ENCODE data around the gene COL19A1. TPM values are rescaled to one million over a fixed set of nuclear protein-coding genes. Genes with fewer than 3 reads are reported as not detected.
A peak's percentile ranks its signal among the peaks of the same experiment; 100 is the strongest.

COL19A1 gene
- total and polyA plus RNA-seq, 3 donors from 2014 or later: 0.30 to 2.5 (median 1.4) TPM

DNA sequence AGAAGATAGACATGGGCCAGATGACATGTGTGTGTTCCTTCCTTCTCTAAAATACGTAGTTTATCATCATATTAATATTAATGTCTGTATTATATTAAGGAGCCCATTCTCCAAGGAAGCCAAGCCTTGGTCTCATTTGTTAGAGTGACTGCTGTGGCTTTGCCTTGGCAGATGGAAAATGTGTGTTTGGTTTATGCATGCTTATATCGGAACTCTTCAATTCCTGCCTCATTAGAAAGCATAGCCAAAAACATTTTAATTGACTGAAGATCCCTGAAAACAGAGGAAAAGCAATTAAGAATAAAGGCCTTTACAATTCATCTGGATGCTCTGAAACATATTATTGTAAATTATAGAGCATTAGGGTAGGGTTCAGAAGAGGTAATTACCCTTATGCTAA is 330.2 kb downstream of the COL19A1 start:
- no peak for DNase-seq
- WGBS, 2 donors: 72 to 73% methylated on average over 2 of the region's 2 CpGs
- intact Hi-C loops (cut with DNase I; ENCODE audit: low total_unique reads): no loop called here
- no peak overlapping the region for H3K27ac ChIP-seq
- peaks cover under 1% of the 10 kb centered on the region for H3K27me3 ChIP-seq
- H3K4me1 ChIP-seq: no peaks in the 10 kb centered on the region
- H3K9me3 ChIP-seq: no peaks in the 10 kb centered on the region
- TF ChIP-seq POLR2A (IDR thresholded peaks at IDR 0.05): no peak
- TF ChIP-seq, protein P1, sequence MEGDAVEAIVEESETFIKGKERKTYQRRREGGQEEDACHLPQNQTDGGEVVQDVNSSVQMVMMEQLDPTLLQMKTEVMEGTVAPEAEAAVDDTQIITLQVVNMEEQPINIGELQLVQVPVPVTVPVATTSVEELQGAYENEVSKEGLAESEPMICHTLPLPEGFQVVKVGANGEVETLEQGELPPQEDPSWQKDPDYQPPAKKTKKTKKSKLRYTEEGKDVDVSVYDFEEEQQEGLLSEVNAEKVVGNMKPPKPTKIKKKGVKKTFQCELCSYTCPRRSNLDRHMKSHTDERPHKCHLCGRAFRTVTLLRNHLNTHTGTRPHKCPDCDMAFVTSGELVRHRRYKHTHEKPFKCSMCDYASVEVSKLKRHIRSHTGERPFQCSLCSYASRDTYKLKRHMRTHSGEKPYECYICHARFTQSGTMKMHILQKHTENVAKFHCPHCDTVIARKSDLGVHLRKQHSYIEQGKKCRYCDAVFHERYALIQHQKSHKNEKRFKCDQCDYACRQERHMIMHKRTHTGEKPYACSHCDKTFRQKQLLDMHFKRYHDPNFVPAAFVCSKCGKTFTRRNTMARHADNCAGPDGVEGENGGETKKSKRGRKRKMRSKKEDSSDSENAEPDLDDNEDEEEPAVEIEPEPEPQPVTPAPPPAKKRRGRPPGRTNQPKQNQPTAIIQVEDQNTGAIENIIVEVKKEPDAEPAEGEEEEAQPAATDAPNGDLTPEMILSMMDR (IDR thresholded peaks at IDR 0.05): no peak
- H3K4me3 ChIP-seq: no peak overlapping the region
- no peaks in the 10 kb centered on the region for H3K36me3 ChIP-seq (ENCODE audit: low read depth, missing control alignments)

DNA sequence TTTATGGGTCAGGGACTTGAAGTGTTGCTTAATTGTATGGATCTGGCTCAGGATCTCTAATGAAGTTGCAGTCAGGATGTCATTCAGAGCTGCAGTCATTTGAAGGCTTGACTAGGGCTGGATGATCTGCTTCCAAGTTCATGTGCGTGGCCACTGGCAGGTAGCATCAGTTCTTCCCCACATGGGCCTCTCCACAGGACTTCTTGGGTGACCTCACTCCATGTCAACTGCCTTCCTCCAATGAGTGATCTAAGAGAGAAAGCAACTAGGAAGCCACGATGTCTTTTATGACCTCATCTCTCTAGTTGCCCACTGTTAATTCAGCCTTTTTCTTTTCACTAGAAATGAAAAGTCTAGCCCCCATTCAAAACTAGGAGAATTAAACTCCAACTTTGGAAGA is 332.4 kb downstream of the COL19A1 start:
- intact Hi-C loops (cut with DNase I; ENCODE audit: low total_unique reads): no loop called here
- no peak for TF ChIP-seq POLR2A (IDR thresholded peaks at IDR 0.05)
- TF ChIP-seq, protein P1 (IDR thresholded peaks at IDR 0.05): no peak

DNA sequence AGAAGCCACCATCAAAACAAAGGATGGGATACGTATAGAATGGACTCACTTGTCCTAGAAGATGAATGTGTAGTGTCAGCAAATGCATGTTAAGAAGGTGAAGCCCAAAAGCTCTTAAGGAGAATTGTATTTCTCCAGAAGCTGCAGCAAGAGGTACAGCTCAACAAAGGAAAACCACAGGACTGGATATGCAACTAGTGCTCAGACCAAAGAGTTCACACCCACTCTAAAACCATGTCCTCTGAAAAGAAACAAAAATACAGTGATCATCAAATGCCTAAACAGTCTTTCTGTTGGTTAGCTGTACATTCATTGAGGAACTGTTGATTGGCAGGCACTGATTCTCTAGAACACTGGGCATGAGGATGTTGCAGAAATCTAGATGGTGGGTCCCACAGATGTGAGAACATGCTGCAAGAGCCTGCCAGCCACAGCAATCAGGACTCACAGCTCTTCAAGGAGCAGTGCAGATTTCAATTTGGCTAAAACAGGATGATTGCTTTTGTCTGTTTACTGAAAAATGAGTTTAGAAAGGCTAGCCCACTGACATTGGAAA is 342.0 kb downstream of the COL19A1 start:
- H3K9me3 ChIP-seq: no peaks in the 10 kb centered on the region
- no peaks in the 10 kb centered on the region for H3K4me1 ChIP-seq
- H3K27ac ChIP-seq: no peak overlapping the region
- no peak overlapping the region for H3K4me3 ChIP-seq
- H3K36me3 ChIP-seq (ENCODE audit: low read depth, missing control alignments): no peaks in the 10 kb centered on the region
- 89 to 93% methylated on average over 1 of the region's 1 CpG for WGBS, 2 donors
- no peak for DNase-seq
- TF ChIP-seq POLR2A (IDR thresholded peaks at IDR 0.05): no peak
- TF ChIP-seq, protein P1 (IDR thresholded peaks at IDR 0.05): no peak
- no peaks in the 10 kb centered on the region for H3K27me3 ChIP-seq
- intact Hi-C loops (cut with DNase I; ENCODE audit: low total_unique reads): no loop called here

More for the DNA sequence above, 332.4 kb downstream of the COL19A1 start:
- WGBS, 2 donors: 74 to 78% methylated on average over 2 of the region's 2 CpGs
- Histone ChIP-seq H3K27me3 (no peaks in the 10 kb centered on the region), H3K4me1 (no peaks in the 10 kb centered on the region), H3K27ac (no peak overlapping the region), H3K36me3 (ENCODE audit: low read depth, missing control alignments) (no peaks in the 10 kb centered on the region), H3K9me3 (no peaks in the 10 kb centered on the region), H3K4me3 (no peak overlapping the region)
- no peak for DNase-seq

GRCh38 chr6:70210462-70210861 is 344.1 kb downstream of the COL19A1 start:
- Histone ChIP-seq H3K27ac (no peak overlapping the region), H3K4me1 (no peaks in the 10 kb centered on the region), H3K4me3 (no peak overlapping the region), H3K27me3 (no peaks in the 10 kb centered on the region), H3K9me3 (no peaks in the 10 kb centered on the region), H3K36me3 (ENCODE audit: low read depth, missing control alignments) (no peaks in the 10 kb centered on the region)
- intact Hi-C loops (cut with DNase I; ENCODE audit: low total_unique reads): no loop called here
- no peak for TF ChIP-seq POLR2A (IDR thresholded peaks at IDR 0.05)
- TF ChIP-seq, protein P1 (IDR thresholded peaks at IDR 0.05): peak in 1 of 3 experiments; percentile 9
- 60 to 69% methylated on average over 2 of the region's 2 CpGs for WGBS, 2 donors
- DNase-seq: no peak

DNA sequence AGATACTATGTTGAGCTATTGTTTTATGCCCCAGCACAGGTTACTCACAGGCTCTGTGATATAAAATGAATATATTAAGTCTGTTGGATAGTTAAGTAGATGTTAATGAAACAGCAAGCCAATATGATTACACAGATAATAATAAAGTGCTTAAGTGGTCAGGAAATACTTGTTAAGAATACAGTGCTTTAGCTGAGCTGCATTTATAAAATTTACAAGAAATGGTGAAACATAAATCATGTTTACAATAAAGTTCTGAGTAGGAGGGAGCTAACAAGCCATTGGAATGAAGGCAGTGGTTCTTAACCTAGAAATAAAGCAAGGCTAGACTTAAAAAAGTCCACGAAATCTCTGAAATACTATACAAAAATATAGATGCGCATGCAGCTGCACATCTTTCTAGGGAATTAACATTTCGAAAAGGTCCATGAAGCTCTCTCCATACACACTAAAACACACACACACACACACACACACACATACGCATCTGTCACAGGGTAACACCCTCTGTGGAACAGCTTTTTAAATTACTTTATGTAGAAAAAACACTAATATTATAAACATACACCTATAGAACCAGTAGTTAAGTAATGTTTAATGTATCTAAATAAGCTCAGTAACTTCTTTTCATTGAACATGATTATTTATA is 349.2 kb downstream of the COL19A1 start:
- no peaks in the 10 kb centered on the region for H3K9me3 ChIP-seq
- 89 to 91% methylated on average over 4 of the region's 4 CpGs for WGBS, 2 donors
- no peak overlapping the region for H3K4me3 ChIP-seq
- DNase-seq: no peak
- intact Hi-C loops (cut with DNase I; ENCODE audit: low total_unique reads): no loop called here
- H3K27ac ChIP-seq: no peak overlapping the region
- no peaks in the 10 kb centered on the region for H3K36me3 ChIP-seq (ENCODE audit: low read depth, missing control alignments)
- TF ChIP-seq, protein P1 (IDR thresholded peaks at IDR 0.05): no peak
- no peak for TF ChIP-seq POLR2A (IDR thresholded peaks at IDR 0.05)
- no peaks in the 10 kb centered on the region for H3K27me3 ChIP-seq
- no peaks in the 10 kb centered on the region for H3K4me1 ChIP-seq
